Activated CD4-positive, alpha-beta T cell treated with anti-CD3 and anti-CD28 coated beads for 36 hours (primary cell): ENCODE measurements around the gene MAB21L2. TPM values are rescaled to one million over a fixed set of nuclear protein-coding genes. Genes with fewer than 3 reads are reported as not detected.
"Not testable (repeated sequence)": the region's sequence is repeated elsewhere in the genome, so short reads cannot be mapped to it uniquely, and the experiment has no call there.

Experiments
- ATAC-seq: fragments of 200-7000 bp; cut with Tn5 transposase; one replicate; pipeline ENCODE4 v1.10.0; 2021; ENCODE audit warnings: mild to moderate bottlenecking, moderate library complexity
- CTCF ChIA-PET: fragments of 350-600 bp; sonication (Branson Sonifier 250); formaldehyde crosslinking; loops from one replicate; lab custom pipeline; 2021; ENCODE audit warnings: antibody characterized with exemption; lab: Charles Lee
- POLR2A ChIA-PET: fragments of 350-600 bp; sonication (Branson Sonifier 250); formaldehyde crosslinking; loops from one replicate; lab custom pipeline; 2021; ENCODE audit warnings: antibody characterized with exemption, inconsistent platforms; lab: Charles Lee
- DNase-seq: peaks from one replicate; pipeline ENCODE4 v3.0.0-alpha.2; 2020
- H3K27ac Mint-ChIP-seq: one replicate; pipeline ENCODE4 v1.8.0; 2021; ENCODE audit warnings: mixed read lengths
- H3K27me3 Mint-ChIP-seq: one replicate; pipeline ENCODE4 v1.8.0; 2021; ENCODE audit warnings: mixed read lengths
- H3K36me3 Mint-ChIP-seq: one replicate; pipeline ENCODE4 v1.8.0; 2021; ENCODE audit warnings: low read depth, mixed read lengths
- H3K4me1 Mint-ChIP-seq: one replicate; pipeline ENCODE4 v1.8.0; 2021; ENCODE audit warnings: mixed read lengths
- H3K4me3 Mint-ChIP-seq: one replicate; pipeline ENCODE4 v1.8.0; 2021; ENCODE audit warnings: mild to moderate bottlenecking, moderate library complexity, mixed read lengths
- H3K9me3 Mint-ChIP-seq: one replicate; pipeline ENCODE4 v1.8.0; 2021; ENCODE audit warnings: low read depth, mixed read lengths
- intact Hi-C, 2 experiments: fragments of 100-400 bp; cut with DNase I in 1 of 2; cut with micrococcal nuclease in 1 of 2; formaldehyde crosslinking; loops; one replicate each; pipeline versions ENCODE4 v1.14.2 to v1.15.1; 2022 to 2024; cut with DNase I, micrococcal nuclease
- total RNA-seq, 2 experiments: library from RNA; stranded (reverse); gene quantifications; one replicate each; pipeline ENCODE4 v1.2.3, GENCODE V29; 2021

The MAB21L2 gene
- total RNA-seq, 2 experiments from 2014 or later: not detected

- CTCF ChIA-PET: interaction anchor here (0.6 to 1.2 kb wide), 2 partner anchors 9 to 561 kb away, joined by 3 read pairs; no protein-coding TSS in a partner anchor
- Mint-ChIP-seq H3K4me1 (no peaks in the 10 kb centered on the region), H3K36me3 (peaks cover 23% of the 10 kb centered on the region), H3K4me3 (no peak overlapping the region), H3K27ac (no peak overlapping the region), H3K27me3 (no peaks in the 10 kb centered on the region), H3K9me3 (peaks cover 4% of the 10 kb centered on the region)
- DNase-seq (no peak), ATAC-seq (no peak)
- POLR2A ChIA-PET: no interaction called here
- intact Hi-C loops: no loop called here
Observed at GRCh38 chr4:150561143-150561737, 20.7 kb upstream of the MAB21L2 start.

- CTCF ChIA-PET: no interaction called here
- ATAC-seq (no peak), DNase-seq (no peak)
- Mint-ChIP-seq H3K4me1 (no peaks in the 10 kb centered on the region), H3K27me3 (no peaks in the 10 kb centered on the region), H3K9me3 (peaks cover 4% of the 10 kb centered on the region), H3K36me3 (peaks cover 25% of the 10 kb centered on the region), H3K27ac (no peak overlapping the region), H3K4me3 (no peak overlapping the region)
- POLR2A ChIA-PET: no interaction called here
- intact Hi-C loops: no loop called here
Observed at GRCh38 chr4:150562250-150562649, 19.7 kb upstream of the MAB21L2 start.

GRCh38 chr4:150562751-150563150 lies 19.2 kb upstream of the MAB21L2 start:
- Mint-ChIP-seq H3K4me3 (no peak overlapping the region), H3K27ac (no peak overlapping the region), H3K9me3 (peaks cover 4% of the 10 kb centered on the region), H3K36me3 (peaks cover 28% of the 10 kb centered on the region), H3K4me1 (no peaks in the 10 kb centered on the region), H3K27me3 (no peaks in the 10 kb centered on the region)
- DNase-seq (no peak), ATAC-seq (no peak)
- ChIA-PET CTCF (no interaction called here), POLR2A (no interaction called here)
- intact Hi-C loops: no loop called here

GRCh38 chr4:150564967-150565366 lies 17.0 kb upstream of the MAB21L2 start:
- peaks cover 34% of the 10 kb centered on the region for H3K36me3 Mint-ChIP-seq
- H3K27me3 Mint-ChIP-seq, H3K4me1 Mint-ChIP-seq, H3K27ac Mint-ChIP-seq, DNase-seq, POLR2A ChIA-PET, intact Hi-C loops, CTCF ChIA-PET, ATAC-seq, H3K4me3 Mint-ChIP-seq, H3K9me3 Mint-ChIP-seq: not testable (repeated sequence)

GRCh38 chr4:150567070-150567469 lies 14.9 kb upstream of the MAB21L2 start:
- DNase-seq: no peak
- intact Hi-C loops: no loop called here
- Mint-ChIP-seq H3K27ac (no peak overlapping the region), H3K27me3 (no peaks in the 10 kb centered on the region), H3K36me3 (peaks cover 30% of the 10 kb centered on the region), H3K4me1 (no peaks in the 10 kb centered on the region), H3K4me3 (no peak overlapping the region), H3K9me3 (peaks cover 4% of the 10 kb centered on the region)
- ChIA-PET POLR2A (no interaction called here), CTCF (no interaction called here)
- ATAC-seq: no peak

GRCh38 chr4:150569384-150569987 lies 12.5 kb upstream of the MAB21L2 start:
- Mint-ChIP-seq H3K4me1 (peaks cover 10% of the 10 kb centered on the region), H3K27me3 (no peaks in the 10 kb centered on the region), H3K36me3 (peaks cover 22% of the 10 kb centered on the region), H3K4me3 (no peak overlapping the region), H3K27ac (no peak overlapping the region), H3K9me3 (peaks cover 2% of the 10 kb centered on the region)
- ChIA-PET POLR2A (no interaction called here), CTCF (interaction anchor here (0.9 to 1.2 kb wide), 2 partner anchors 9 to 23 kb away, joined by 3 read pairs; no protein-coding TSS in a partner anchor)
- intact Hi-C loops: no loop called here
- ATAC-seq: no peak
- DNase-seq: no peak

GRCh38 chr4:150569998-150570535 lies 11.9 kb upstream of the MAB21L2 start:
- intact Hi-C loops: no loop called here
- peaks cover 12% of the 10 kb centered on the region for H3K4me1 Mint-ChIP-seq
- H3K9me3 Mint-ChIP-seq: peaks cover under 1% of the 10 kb centered on the region
- no peaks in the 10 kb centered on the region for H3K27me3 Mint-ChIP-seq
- no peak overlapping the region for H3K27ac Mint-ChIP-seq
- peaks cover 16% of the 10 kb centered on the region for H3K36me3 Mint-ChIP-seq
- ChIA-PET CTCF (interaction anchor here (0.9 to 1.2 kb wide), 2 partner anchors 9 to 24 kb away, joined by 3 read pairs; no protein-coding TSS in a partner anchor), POLR2A (no interaction called here)
- no peak overlapping the region for H3K4me3 Mint-ChIP-seq
- no peak for DNase-seq
- no peak for ATAC-seq

GRCh38 chr4:150570862-150571261 lies 11.1 kb upstream of the MAB21L2 start:
- Mint-ChIP-seq H3K4me3 (no peak overlapping the region), H3K36me3 (peaks cover 13% of the 10 kb centered on the region), H3K4me1 (peaks cover 12% of the 10 kb centered on the region), H3K27me3 (no peaks in the 10 kb centered on the region), H3K9me3 (no peaks in the 10 kb centered on the region), H3K27ac (no peak overlapping the region)
- CTCF ChIA-PET: interaction anchor here (0.9 kb wide), 1 partner anchor 1930 kb away, joined by 4 read pairs; no protein-coding TSS in a partner anchor
- DNase-seq (no peak), ATAC-seq (no peak)
- POLR2A ChIA-PET: no interaction called here
- intact Hi-C loops: no loop called here

GRCh38 chr4:150572704-150573504 lies 9.0 kb upstream of the MAB21L2 start:
- DNase-seq: no peak
- peak; percentile 36 for ATAC-seq
- Mint-ChIP-seq H3K4me1 (peaks cover 12% of the 10 kb centered on the region), H3K36me3 (peaks cover 8% of the 10 kb centered on the region), H3K27me3 (no peaks in the 10 kb centered on the region), H3K27ac (no peak overlapping the region), H3K4me3 (no peak overlapping the region), H3K9me3 (no peaks in the 10 kb centered on the region)
- CTCF ChIA-PET: interaction anchor here (0.6 kb wide), 1 partner anchor 304 kb away, joined by 3 read pairs; no protein-coding TSS in a partner anchor
- intact Hi-C loops: no loop called here
- POLR2A ChIA-PET: no interaction called here

- intact Hi-C loops: no loop called here
Observed at GRCh38 chr4:150573534-150573933, 8.4 kb upstream of the MAB21L2 start.

GRCh38 chr4:150574678-150575077 lies 7.3 kb upstream of the MAB21L2 start:
- DNase-seq (no peak), ATAC-seq (no peak)
- Mint-ChIP-seq H3K4me3 (no peak overlapping the region), H3K27me3 (no peaks in the 10 kb centered on the region), H3K9me3 (no peaks in the 10 kb centered on the region), H3K4me1 (peaks cover 12% of the 10 kb centered on the region), H3K36me3 (peaks cover 12% of the 10 kb centered on the region), H3K27ac (no peak overlapping the region)
- CTCF ChIA-PET: no interaction called here
- intact Hi-C loops: no loop called here
- POLR2A ChIA-PET: no interaction called here

More at GRCh38 chr4:150573534-150573933, 8.4 kb upstream of the MAB21L2 start:
- DNase-seq: no peak
- ChIA-PET CTCF (no interaction called here), POLR2A (no interaction called here)
- Mint-ChIP-seq H3K4me1 (peaks cover 12% of the 10 kb centered on the region), H3K36me3 (peaks cover 8% of the 10 kb centered on the region), H3K27ac (no peak overlapping the region), H3K9me3 (no peaks in the 10 kb centered on the region), H3K27me3 (no peaks in the 10 kb centered on the region), H3K4me3 (no peak overlapping the region)
- ATAC-seq: peak; percentile 53
